DMS 273 (cell line): ENCODE measurements around the gene RFK.

Experiments used
- DNase-seq: peaks from one replicate; lab custom pipeline; 2025; ENCODE audit not compliant: unreplicated experiment; lab: John Stamatoyannopoulos, UW

Gene RFK

GRCh38 chr9:76413658-76414057 lies 19.4 kb upstream of the RFK start:
- DNase-seq = no peak

GRCh38 chr9:76412638-76413037 lies 18.4 kb upstream of the RFK start:
- DNase-seq = no peak

GRCh38 chr9:76405868-76406267 lies 11.6 kb upstream of the RFK start:
- peak; percentile 10 for DNase-seq

GRCh38 chr9:76405340-76405739 lies 11.1 kb upstream of the RFK start:
- DNase-seq = no peak

- DNase-seq = no peak
Measured at GRCh38 chr9:76404401-76404800, 10.2 kb upstream of the RFK start.

GRCh38 chr9:76403352-76403751 lies 9.1 kb upstream of the RFK start:
- DNase-seq = peak; percentile 35

GRCh38 chr9:76401580-76402354 lies 7.5 kb upstream of the RFK start:
- no peak for DNase-seq

- no peak for DNase-seq
Measured at GRCh38 chr9:76401176-76401575, 7.0 kb upstream of the RFK start.

GRCh38 chr9:76400534-76401096 lies 6.4 kb upstream of the RFK start:
- no peak for DNase-seq

- no peak for DNase-seq
Measured at GRCh38 chr9:76399856-76400255, 5.6 kb upstream of the RFK start.

GRCh38 chr9:76396597-76396996 lies 2.4 kb upstream of the RFK start:
- no peak for DNase-seq

- DNase-seq = no peak
Measured at GRCh38 chr9:76396144-76396543, 1.9 kb upstream of the RFK start.

- DNase-seq = no peak
Measured at GRCh38 chr9:76395381-76395780, 1.2 kb upstream of the RFK start.

- no peak for DNase-seq
Measured at GRCh38 chr9:76394960-76395252, 680 bp upstream of the RFK start.

GRCh38 chr9:76390656-76391055 lies 3.6 kb downstream of the RFK start:
- DNase-seq = no peak

- DNase-seq = peak; percentile 4
Measured at GRCh38 chr9:76379494-76379893, 14.7 kb downstream of the RFK start.

- DNase-seq = no peak
Measured at GRCh38 chr9:76378367-76379073, 15.7 kb downstream of the RFK start.

- no peak for DNase-seq
Measured at GRCh38 chr9:76377791-76378190, 16.4 kb downstream of the RFK start.

- DNase-seq = peak; percentile 29
Measured at GRCh38 chr9:76374783-76375559, 19.3 kb downstream of the RFK start.

- no peak for DNase-seq
Measured at GRCh38 chr9:76373784-76374474, 20.3 kb downstream of the RFK start.

- DNase-seq = no peak
Measured at GRCh38 chr9:76373173-76373783, 20.9 kb downstream of the RFK start.
